DND-41 (cell line): ENCODE measurements around the gene SNX22.

ENCODE experiments used
- ATAC-seq: fragments of 200-7000 bp; cut with Tn5 transposase; 3 replicates; pipeline ENCODE4 v1.9.1; 2021; ENCODE audit warnings: low read depth; ENCODE audit not compliant: insufficient read depth
- DNase-seq: peaks from one replicate; pipeline ENCODE4 v3.0.0-alpha.2; 2020
- H2AFZ ChIP-seq: 2 replicates; pipeline ENCODE4 v1.6.0; 2012; ENCODE audit warnings: low read depth, low read length
- H3K27ac ChIP-seq: 2 replicates; pipeline ENCODE4 v1.5.1; 2012; ENCODE audit warnings: low read length, inconsistent platforms
- H3K27me3 ChIP-seq: fragments of 200-600 bp; sonication (generic); 2 replicates; pipeline ENCODE4 v1.6.0; 2012; ENCODE audit warnings: low read length, mild to moderate bottlenecking, inconsistent platforms; ENCODE audit not compliant: insufficient read depth, poor library complexity
- H3K36me3 ChIP-seq: 2 replicates; pipeline ENCODE4 v1.5.1; 2012; ENCODE audit warnings: low read length, inconsistent platforms; ENCODE audit not compliant: insufficient read depth
- H3K4me1 ChIP-seq: 2 replicates; pipeline ENCODE4 v1.5.1; 2012; ENCODE audit warnings: mild to moderate bottlenecking, low read length; ENCODE audit not compliant: insufficient read depth
- H3K4me2 ChIP-seq: 2 replicates; pipeline ENCODE4 v1.6.0; 2012; ENCODE audit warnings: mild to moderate bottlenecking, moderate library complexity, low read length, inconsistent platforms; ENCODE audit not compliant: insufficient read depth
- H3K4me3 ChIP-seq, 2 experiments: fragments of 200-600 bp in 1 of 2; shearing (Covaris generic) in 1 of 2; 2 replicates each; pipeline ENCODE4 v1.5.1; 2012 to 2016; ENCODE audit warnings: inconsistent platforms in 2 of 2, low read length in 2 of 2, mild to moderate bottlenecking in 2 of 2, low read depth in 1 of 2, moderate library complexity in 1 of 2
- H3K79me2 ChIP-seq: 2 replicates; pipeline ENCODE4 v1.6.0; 2012; ENCODE audit warnings: low read length, inconsistent platforms; ENCODE audit not compliant: insufficient read depth
- H3K9ac ChIP-seq: 2 replicates; pipeline ENCODE4 v1.6.0; 2012; ENCODE audit warnings: low read depth, mild to moderate bottlenecking, inconsistent platforms, low read length, moderate library complexity
- H3K9me3 ChIP-seq: 2 replicates; pipeline ENCODE4 v1.5.1; 2012; ENCODE audit warnings: low read length, moderate library complexity, mild to moderate bottlenecking, inconsistent platforms; ENCODE audit not compliant: insufficient read depth, severe bottlenecking
- H4K20me1 ChIP-seq: 2 replicates; pipeline ENCODE4 v1.6.0; 2012; ENCODE audit warnings: low read length; ENCODE audit not compliant: insufficient read depth
- EZH2 ChIP-seq: IDR thresholded peaks from 3 replicates; pipeline ENCODE4 v1.6.1; 2012; ENCODE audit warnings: borderline replicate concordance, low read depth, mild to moderate bottlenecking, moderate library complexity, low read length, inconsistent platforms; ENCODE audit not compliant: severe bottlenecking
- TF ChIP-seq, protein P1 (sequence below): IDR thresholded peaks from 2 replicates; pipeline ENCODE4 v1.5.1; 2012; ENCODE audit warnings: borderline replicate concordance, low read length, moderate library complexity, mild to moderate bottlenecking; ENCODE audit not compliant: poor library complexity, severe bottlenecking; ENCODE audit errors: extremely low read depth

Gene SNX22

DNA sequence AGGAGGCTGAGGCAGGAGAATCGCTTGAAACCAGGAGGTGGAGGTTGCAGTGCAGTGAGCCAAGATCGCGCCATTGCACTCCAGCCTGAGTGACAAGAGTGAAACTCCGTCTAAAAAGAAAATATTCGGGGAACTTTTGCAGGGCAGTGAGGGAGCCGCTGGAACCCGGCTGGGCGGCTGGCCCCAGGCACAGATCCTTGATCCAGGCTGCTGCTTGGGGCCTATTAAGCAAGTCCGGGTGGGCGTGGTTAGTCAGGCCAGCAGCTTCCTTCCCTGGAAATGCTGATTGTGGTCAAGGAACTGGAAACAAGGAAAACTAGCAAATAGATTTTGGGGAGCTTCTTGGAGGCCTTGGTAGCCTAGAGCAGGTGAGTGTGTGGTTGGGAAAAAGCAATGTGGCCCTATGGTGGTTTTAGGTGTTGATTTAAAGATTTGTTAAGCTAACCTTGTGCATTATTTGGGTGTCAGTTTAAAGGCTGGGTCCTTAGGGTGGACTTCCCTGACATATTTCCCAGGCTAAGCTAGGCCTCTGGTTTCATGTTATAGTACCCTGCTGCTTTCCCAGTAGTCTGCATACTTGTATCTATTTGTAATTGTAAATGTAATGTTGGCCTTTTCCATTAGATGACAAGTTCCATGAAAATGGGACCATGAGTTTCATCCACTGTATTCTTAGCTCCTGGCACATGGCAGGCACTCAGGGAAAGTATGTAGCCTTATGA lies 17.7 kb upstream of the SNX22 start:
- H3K4me3 ChIP-seq: no peak overlapping the region
- no peaks in the 10 kb centered on the region for H3K79me2 ChIP-seq
- no peak overlapping the region for H3K27ac ChIP-seq
- no peak overlapping the region for H3K9ac ChIP-seq
- ATAC-seq: no peak
- no peak overlapping the region for H3K4me2 ChIP-seq
- no peak for TF ChIP-seq EZH2
- TF ChIP-seq, protein P1, sequence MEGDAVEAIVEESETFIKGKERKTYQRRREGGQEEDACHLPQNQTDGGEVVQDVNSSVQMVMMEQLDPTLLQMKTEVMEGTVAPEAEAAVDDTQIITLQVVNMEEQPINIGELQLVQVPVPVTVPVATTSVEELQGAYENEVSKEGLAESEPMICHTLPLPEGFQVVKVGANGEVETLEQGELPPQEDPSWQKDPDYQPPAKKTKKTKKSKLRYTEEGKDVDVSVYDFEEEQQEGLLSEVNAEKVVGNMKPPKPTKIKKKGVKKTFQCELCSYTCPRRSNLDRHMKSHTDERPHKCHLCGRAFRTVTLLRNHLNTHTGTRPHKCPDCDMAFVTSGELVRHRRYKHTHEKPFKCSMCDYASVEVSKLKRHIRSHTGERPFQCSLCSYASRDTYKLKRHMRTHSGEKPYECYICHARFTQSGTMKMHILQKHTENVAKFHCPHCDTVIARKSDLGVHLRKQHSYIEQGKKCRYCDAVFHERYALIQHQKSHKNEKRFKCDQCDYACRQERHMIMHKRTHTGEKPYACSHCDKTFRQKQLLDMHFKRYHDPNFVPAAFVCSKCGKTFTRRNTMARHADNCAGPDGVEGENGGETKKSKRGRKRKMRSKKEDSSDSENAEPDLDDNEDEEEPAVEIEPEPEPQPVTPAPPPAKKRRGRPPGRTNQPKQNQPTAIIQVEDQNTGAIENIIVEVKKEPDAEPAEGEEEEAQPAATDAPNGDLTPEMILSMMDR: no peak
- peaks cover 88% of the 10 kb centered on the region for H3K36me3 ChIP-seq
- H3K4me1 ChIP-seq: no peaks in the 10 kb centered on the region
- H2AFZ ChIP-seq: no peak overlapping the region
- DNase-seq: no peak
- H4K20me1 ChIP-seq: no peaks in the 10 kb centered on the region
- no peaks in the 10 kb centered on the region for H3K9me3 ChIP-seq
- H3K27me3 ChIP-seq: no peaks in the 10 kb centered on the region

DNA sequence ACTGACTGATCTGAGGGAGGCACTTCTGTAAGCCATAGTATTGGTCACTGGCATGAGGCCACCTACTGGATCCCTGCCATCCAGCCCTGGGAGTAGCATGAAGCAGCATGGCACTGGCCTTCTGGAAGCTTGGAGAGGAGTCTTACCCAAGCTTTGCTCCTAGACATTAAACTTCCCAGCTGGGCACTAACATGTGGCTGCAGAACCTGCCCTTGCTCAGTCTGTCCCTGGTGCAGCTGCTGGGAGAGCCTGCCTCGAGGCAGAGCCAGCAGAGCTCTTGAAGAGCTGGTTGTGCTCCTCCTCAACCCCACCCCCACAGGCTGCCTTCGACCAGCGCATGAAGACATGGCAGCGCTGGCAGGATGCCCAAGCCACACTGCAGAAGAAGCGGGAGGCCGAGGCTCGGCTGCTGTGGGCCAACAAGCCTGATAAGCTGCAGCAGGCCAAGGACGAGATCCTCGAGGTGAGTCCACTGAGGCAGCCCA lies 17.1 kb upstream of the SNX22 start:
- no peaks in the 10 kb centered on the region for H3K27me3 ChIP-seq
- H4K20me1 ChIP-seq: no peaks in the 10 kb centered on the region
- TF ChIP-seq, protein P1: no peak
- TF ChIP-seq EZH2: no peak
- H3K9ac ChIP-seq: no peak overlapping the region
- no peaks in the 10 kb centered on the region for H3K9me3 ChIP-seq
- ATAC-seq (no peak), DNase-seq (no peak)
- no peak overlapping the region for H3K4me3 ChIP-seq
- H3K79me2 ChIP-seq: no peaks in the 10 kb centered on the region
- H2AFZ ChIP-seq: no peak overlapping the region
- no peak overlapping the region for H3K27ac ChIP-seq
- no peak overlapping the region for H3K4me2 ChIP-seq
- peaks cover 85% of the 10 kb centered on the region for H3K36me3 ChIP-seq
- no peaks in the 10 kb centered on the region for H3K4me1 ChIP-seq

DNA sequence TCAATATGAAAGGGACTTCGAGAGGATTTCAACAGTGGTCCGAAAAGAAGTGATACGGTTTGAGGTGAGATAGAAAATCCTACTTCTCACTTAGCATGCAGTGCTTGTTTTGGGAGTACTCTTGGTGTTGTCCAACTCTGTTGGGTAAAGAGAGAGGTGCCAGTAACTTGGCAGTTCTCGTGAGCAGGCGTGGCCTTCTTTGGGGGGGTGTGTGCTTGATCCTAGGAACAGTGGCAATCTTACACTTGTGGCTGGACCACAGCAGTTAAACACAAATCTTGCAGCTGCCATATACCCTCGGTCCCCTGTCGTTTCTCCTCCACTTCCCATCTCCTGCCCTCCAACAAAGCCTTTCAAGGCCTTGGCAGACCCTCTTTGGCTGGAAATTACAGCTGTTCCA lies 15.2 kb upstream of the SNX22 start:
- Histone ChIP-seq H3K36me3 (peaks cover 70% of the 10 kb centered on the region), H3K9ac (no peak overlapping the region), H3K4me3 (no peak overlapping the region), H3K4me2 (no peak overlapping the region), H3K4me1 (no peaks in the 10 kb centered on the region), H4K20me1 (no peaks in the 10 kb centered on the region), H3K9me3 (no peaks in the 10 kb centered on the region), H3K27ac (no peak overlapping the region), H3K79me2 (no peaks in the 10 kb centered on the region), H2AFZ (no peak overlapping the region), H3K27me3 (no peaks in the 10 kb centered on the region)
- TF ChIP-seq EZH2: no peak
- TF ChIP-seq, protein P1: no peak
- DNase-seq (no peak), ATAC-seq (no peak)
